ENCODE measurements around the gene PPP1R15B. TPM values are rescaled to one million over a fixed set of nuclear protein-coding genes. Genes with fewer than 3 reads are reported as not detected.
A peak's percentile ranks its signal among the peaks of the same experiment; 100 is the strongest.

The PPP1R15B gene
- total RNA-seq, 1 experiment from 2014 or later, result 50.7 TPM

DNA sequence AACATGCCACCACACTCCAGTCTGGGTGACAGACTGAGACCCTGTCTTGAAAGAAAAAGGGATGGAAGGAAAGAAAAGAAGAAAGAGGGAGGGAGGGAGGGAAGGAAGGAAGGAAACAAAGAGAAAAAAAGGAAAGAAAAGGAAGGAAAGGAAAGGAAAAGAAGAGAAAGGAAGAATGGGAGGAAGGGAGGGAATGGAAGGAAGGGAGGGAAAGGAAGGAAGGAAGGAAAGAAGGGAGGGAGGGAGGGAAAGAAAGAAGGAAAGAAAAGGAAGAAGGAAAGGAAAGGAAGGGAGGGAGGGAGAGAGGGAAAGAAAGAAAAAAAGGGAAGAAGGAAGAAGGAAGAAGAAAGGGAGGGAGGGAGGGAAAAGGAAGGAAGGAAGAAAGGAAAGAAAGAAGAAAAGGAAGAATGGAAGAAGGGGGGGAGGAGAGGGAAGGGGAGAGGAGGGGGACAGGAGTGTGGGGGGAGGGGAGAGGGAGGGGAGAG lies 5.0 kb upstream of the PPP1R15B start:
- BruUV-seq (replicated peaks), result no TSS peak
- no peaks in the 10 kb centered on the region for H3K9me2 ChIP-seq (replicated peaks; ENCODE audit: low read length)
- no peaks in the 10 kb centered on the region for H4K20me1 ChIP-seq (ENCODE audit: low read length)
- no peaks in the 10 kb centered on the region for H3K9me3 ChIP-seq (ENCODE audit: low read length)
- H3F3A ChIP-seq (ENCODE audit: low read length, unreplicated experiment), result peaks cover 16% of the 10 kb centered on the region
- no peaks in the 10 kb centered on the region for H3K27me3 ChIP-seq (ENCODE audit: low read length)
- H3K4me2 ChIP-seq (ENCODE audit: low read length), result peak overlapping the region; percentile 86
- intact Hi-C loops (cut with micrococcal nuclease), result loop anchor here (2.0 kb wide), 1 partner anchor 22 kb away; no protein-coding TSS in a partner anchor
- TF ChIP-seq CTCF (conservative IDR thresholded peaks at IDR 0.05; ENCODE audit: low read depth, low read length) (no peak), EZH2phosphoT487 (IDR thresholded peaks at IDR 0.05; ENCODE audit: borderline replicate concordance, low read length) (no peak), EZH2 (IDR thresholded peaks at IDR 0.05; ENCODE audit: low read length, unreplicated experiment) (no peak)
- POLR2A ChIA-PET (ENCODE audit: unreplicated experiment), result interaction anchor here (0.6 kb wide), 2 partner anchors 39 to 96 kb away, joined by 3 to 11 read pairs; no protein-coding TSS in a partner anchor
- DNase-seq, result no peak
- H3K79me2 ChIP-seq (ENCODE audit: low read length), result peaks cover 8% of the 10 kb centered on the region
- H3K27ac ChIP-seq (ENCODE audit: low read length), result peak overlapping the region; percentile 95
- no peak overlapping the region for H3K4me3 ChIP-seq (ENCODE audit: low read length)
- peaks cover 56% of the 10 kb centered on the region for H3K4me1 ChIP-seq (ENCODE audit: insufficient read depth, low read length)
- CTCF ChIA-PET, result interaction anchor here (0.6 to 1.1 kb wide), 4 partner anchors 15 to 90 kb away, joined by 3 to 14 read pairs (median 6); no protein-coding TSS in a partner anchor
- no peak overlapping the region for H2AFZ ChIP-seq (ENCODE audit: low read length)
- no peak for ATAC-seq
- H3K9ac ChIP-seq (ENCODE audit: low read length), result peak overlapping the region; percentile 85
- H3K36me3 ChIP-seq (ENCODE audit: low read depth, low read length), result peaks cover 5% of the 10 kb centered on the region

DNA sequence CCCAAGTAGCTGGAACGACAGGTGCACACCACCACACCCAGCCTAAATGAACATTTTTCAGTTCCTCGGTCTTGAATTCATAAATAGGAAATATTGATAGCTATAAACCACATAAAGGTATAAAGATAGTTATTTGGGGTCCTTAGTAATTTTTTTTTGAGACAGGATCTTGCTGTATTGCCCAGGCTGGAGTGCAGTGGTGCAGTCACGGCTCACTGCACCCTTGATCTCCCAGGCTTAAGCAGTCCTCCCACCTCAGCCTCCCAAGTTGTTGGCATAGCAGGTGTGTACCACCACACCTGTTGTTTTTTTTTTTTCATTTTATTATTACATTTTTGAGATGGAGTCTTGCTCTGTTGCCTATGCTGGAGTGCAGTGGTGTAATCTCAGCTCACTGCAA lies 3.7 kb upstream of the PPP1R15B start:
- CTCF ChIA-PET, result interaction anchor here (0.8 kb wide), 1 partner anchor 17 kb away, joined by 3 read pairs; no protein-coding TSS in a partner anchor
- POLR2A ChIA-PET (ENCODE audit: unreplicated experiment), result no interaction called here
- no peak overlapping the region for H3K9ac ChIP-seq (ENCODE audit: low read length)
- H3F3A ChIP-seq (ENCODE audit: low read length, unreplicated experiment), result peaks cover 16% of the 10 kb centered on the region
- no peaks in the 10 kb centered on the region for H3K36me3 ChIP-seq (ENCODE audit: low read depth, low read length)
- H3K4me1 ChIP-seq (ENCODE audit: insufficient read depth, low read length), result peaks cover 52% of the 10 kb centered on the region
- H3K27me3 ChIP-seq (ENCODE audit: low read length), result no peaks in the 10 kb centered on the region
- TF ChIP-seq EZH2phosphoT487 (IDR thresholded peaks at IDR 0.05; ENCODE audit: borderline replicate concordance, low read length) (no peak), CTCF (conservative IDR thresholded peaks at IDR 0.05; ENCODE audit: low read depth, low read length) (no peak)
- H4K20me1 ChIP-seq (ENCODE audit: low read length), result peaks cover 8% of the 10 kb centered on the region
- no peaks in the 10 kb centered on the region for H3K9me3 ChIP-seq (ENCODE audit: low read length)
- no peak overlapping the region for H3K4me2 ChIP-seq (ENCODE audit: low read length)
- no peak overlapping the region for H2AFZ ChIP-seq (ENCODE audit: low read length)
- DNase-seq (no peak), ATAC-seq (no peak)
- peaks cover 20% of the 10 kb centered on the region for H3K79me2 ChIP-seq (ENCODE audit: low read length)
- no TSS peak for BruUV-seq (replicated peaks)
- H3K27ac ChIP-seq (ENCODE audit: low read length), result no peak overlapping the region
- no peaks in the 10 kb centered on the region for H3K9me2 ChIP-seq (replicated peaks; ENCODE audit: low read length)
- no peak overlapping the region for H3K4me3 ChIP-seq (ENCODE audit: low read length)
- intact Hi-C loops (cut with micrococcal nuclease), result no loop called here

GRCh38 chr1:204414016-204414415 lies 2.4 kb upstream of the PPP1R15B start:
- Histone ChIP-seq H3K9ac (ENCODE audit: low read length) (no peak overlapping the region), H3K27me3 (ENCODE audit: low read length) (no peaks in the 10 kb centered on the region), H3K36me3 (ENCODE audit: low read depth, low read length) (peaks cover 2% of the 10 kb centered on the region; the same call in 1 of the 2 replicates), H3K9me2 (replicated peaks; ENCODE audit: low read length) (no peaks in the 10 kb centered on the region), H3F3A (ENCODE audit: low read length, unreplicated experiment) (peaks cover 16% of the 10 kb centered on the region), H3K4me1 (ENCODE audit: insufficient read depth, low read length) (peaks cover 40% of the 10 kb centered on the region), H3K27ac (ENCODE audit: low read length) (0 out of 2 replicates have a peak overlapping the region, but pooled peaks have one; percentile 1), H3K9me3 (ENCODE audit: low read length) (no peaks in the 10 kb centered on the region), H3K79me2 (ENCODE audit: low read length) (peaks cover 34% of the 10 kb centered on the region), H3K4me3 (ENCODE audit: low read length) (no peak overlapping the region), H3K4me2 (ENCODE audit: low read length) (no peak overlapping the region), H4K20me1 (ENCODE audit: low read length) (peaks cover 21% of the 10 kb centered on the region), H2AFZ (ENCODE audit: low read length) (no peak overlapping the region)
- ATAC-seq (no peak), DNase-seq (no peak)
- ChIA-PET CTCF (interaction anchor here (1.0 kb wide), 1 partner anchor 81 kb away, joined by 4 read pairs; the partner anchor contains the start of gene PIK3C2B), POLR2A (ENCODE audit: unreplicated experiment) (no interaction called here)
- TF ChIP-seq EZH2phosphoT487 (IDR thresholded peaks at IDR 0.05; ENCODE audit: borderline replicate concordance, low read length), result no peak
- no peak for TF ChIP-seq CTCF (conservative IDR thresholded peaks at IDR 0.05; ENCODE audit: low read depth, low read length)
- TF ChIP-seq EZH2 (IDR thresholded peaks at IDR 0.05; ENCODE audit: low read length, unreplicated experiment), result no peak
- intact Hi-C loops (cut with micrococcal nuclease), result loop anchor here (5.0 kb wide), 1 partner anchor 88 kb away; no protein-coding TSS in a partner anchor
- BruUV-seq (replicated peaks), result no TSS peak

Data from PC-3 (cell line).